ENCODE measurements around the gene KIF18A. TPM values are rescaled to one million over a fixed set of nuclear protein-coding genes. Genes with fewer than 3 reads are reported as not detected.
"Not testable (repeated sequence)": the region's sequence is repeated elsewhere in the genome, so short reads cannot be mapped to it uniquely, and the experiment has no call there.

The KIF18A gene
- total RNA-seq, 1 experiment from 2014 or later = 35.1 TPM

DNA sequence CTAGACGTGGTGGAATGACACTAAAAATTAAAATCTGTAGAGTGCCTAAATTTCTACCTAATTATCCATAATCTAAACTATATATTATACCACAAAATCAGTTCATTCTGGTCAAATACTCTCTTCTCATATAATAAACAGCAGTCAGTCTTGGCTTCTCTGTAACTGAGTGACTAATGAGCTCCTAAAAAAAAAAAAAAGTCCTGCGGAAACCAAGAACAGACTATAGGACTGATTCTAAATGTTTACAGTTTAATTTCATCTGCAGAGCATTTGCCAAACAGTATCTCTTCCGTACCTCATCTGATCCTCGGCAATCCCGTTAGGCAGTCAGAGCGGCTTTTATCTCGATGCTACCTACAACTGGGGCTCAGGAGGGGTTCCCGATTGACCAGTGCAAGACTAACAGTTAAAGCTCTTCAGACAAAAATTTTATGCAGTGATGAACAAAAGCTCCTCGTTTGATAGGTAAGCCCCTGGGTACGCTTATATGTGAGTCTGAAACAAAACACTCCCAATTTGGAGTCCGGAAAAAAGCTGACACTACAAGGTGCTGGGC lies 686 bp downstream of the KIF18A start:
- no peak for DNase-seq (ENCODE audit: extremely low read depth, low read depth)

DNA sequence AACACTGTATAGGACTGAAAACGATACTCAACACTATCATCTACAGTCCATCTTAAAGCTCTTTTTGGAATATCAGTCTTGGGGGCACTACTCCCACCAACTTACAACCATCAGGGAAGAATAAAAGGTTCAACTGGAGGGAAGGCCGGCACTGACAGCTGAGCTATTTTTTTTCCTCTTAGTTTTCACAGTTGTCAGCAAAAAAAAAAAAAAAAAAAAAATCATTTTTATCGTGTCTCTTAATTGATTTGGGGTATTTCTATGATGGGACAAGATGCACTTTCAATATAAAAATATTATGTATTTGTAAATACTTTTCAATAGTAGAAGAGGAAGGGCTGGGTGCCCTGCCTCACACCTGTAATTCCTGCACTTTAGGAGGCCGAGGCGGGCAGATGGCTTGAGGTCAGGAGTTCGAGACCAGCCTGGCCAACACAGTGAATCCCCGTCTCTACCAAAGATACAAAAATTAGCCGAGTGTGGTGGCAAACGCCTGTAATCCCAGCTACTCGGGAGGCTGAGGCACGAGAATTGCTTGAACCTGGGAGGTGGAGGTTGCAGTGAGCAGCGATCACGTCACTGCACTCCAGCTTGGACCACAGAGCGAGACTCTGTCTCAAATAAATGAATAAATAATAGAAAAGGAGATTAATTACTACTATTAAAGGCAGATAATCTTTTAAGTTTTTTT lies 1.5 kb downstream of the KIF18A start:
- DNase-seq (ENCODE audit: extremely low read depth, low read depth) = no peak

DNA sequence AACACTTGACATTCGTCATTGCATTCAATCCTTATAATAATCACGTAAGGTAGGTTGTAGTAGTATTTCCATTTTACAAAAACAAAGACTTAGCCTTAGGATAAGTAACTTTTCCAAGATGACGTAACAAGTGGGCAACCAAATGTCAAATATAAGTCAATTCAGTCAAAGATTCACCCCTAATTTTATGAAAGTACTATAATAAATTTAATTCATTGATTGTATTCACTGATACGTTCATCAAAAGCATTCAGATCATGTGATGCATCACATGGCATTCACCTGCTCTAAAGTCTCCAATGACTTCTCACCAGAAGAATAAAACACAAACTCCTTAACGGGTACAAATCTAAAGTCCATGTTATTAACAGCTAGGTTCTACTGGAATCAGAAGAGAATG lies 2.1 kb downstream of the KIF18A start:
- no peak for DNase-seq (ENCODE audit: extremely low read depth, low read depth)

DNA sequence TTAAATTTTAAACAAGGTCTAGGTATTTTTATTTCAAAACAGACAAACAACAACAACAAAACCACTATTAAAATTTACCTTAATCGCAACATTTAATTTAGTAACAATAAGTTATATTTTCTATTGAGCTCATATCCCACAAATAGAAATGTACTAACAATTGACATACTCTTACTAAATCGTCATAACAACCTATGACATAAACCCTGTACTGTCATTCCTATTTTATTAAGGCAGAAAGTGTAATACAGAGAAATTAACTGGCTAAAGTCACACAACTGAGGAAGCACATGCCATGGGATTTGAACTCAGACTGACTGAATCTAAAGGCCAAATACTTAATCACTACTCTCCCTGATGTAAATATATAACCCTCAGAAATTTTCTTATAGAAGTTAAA lies 3.0 kb downstream of the KIF18A start:
- no peak for DNase-seq (ENCODE audit: extremely low read depth, low read depth)

DNA sequence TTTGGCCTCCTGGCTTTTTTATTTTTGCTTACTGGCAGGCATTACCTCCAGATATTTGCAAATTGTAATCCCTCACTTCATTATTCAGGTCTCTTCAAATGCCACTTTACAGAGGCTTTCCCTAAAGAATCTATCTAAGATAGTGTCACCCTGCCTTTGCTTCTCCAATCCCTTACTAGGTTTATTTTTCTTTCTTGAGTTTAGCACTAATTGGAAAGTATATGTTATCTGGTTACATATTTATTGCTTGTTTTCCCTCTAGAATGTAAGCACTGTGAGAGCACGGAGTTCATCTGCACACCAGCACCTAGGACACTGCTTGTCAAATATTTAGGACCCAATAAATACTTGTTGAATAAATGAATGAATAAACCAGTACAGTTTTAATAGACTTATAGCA lies 3.5 kb downstream of the KIF18A start:
- DNase-seq (ENCODE audit: extremely low read depth, low read depth) = no peak

DNA sequence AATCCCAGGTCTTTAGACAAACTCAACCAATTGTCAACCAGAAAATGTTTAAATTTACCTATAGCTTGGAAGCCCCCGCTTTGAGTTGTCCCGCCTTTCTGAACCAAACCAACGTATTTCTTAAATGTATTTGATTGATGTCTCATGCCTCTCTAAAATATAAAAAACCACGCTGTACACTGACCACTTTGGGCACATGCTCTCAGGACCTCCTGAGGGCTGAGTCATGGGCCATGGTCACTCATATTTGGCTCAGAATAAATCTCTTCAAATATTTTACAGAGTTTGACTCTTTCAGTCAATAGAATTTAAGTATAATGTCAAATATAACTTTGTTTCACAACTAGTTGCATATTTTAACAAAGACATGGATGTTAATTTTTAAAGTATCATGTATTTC lies 5.7 kb downstream of the KIF18A start:
- not testable (repeated sequence) for DNase-seq (ENCODE audit: extremely low read depth, low read depth)

DNA sequence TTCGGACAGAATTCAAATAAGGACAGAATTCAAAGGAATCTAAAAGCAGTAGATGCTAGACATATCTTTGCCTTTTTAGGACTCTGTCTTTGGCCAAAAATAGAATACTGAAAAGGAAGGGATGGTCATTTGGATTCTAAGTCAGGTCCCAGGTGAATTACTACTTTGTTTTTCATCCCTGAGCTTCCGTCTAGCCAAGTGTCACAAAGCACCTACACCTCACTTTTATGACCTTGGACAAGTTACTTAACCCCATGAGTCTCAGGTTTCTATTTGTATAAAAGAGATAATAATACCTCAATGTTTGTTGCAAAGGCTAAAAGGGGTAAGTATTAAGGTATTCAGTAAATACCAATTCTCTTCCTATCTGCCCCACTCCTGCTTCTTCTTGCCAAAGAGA lies 7.3 kb downstream of the KIF18A start:
- no peak for DNase-seq (ENCODE audit: extremely low read depth, low read depth)

DNA sequence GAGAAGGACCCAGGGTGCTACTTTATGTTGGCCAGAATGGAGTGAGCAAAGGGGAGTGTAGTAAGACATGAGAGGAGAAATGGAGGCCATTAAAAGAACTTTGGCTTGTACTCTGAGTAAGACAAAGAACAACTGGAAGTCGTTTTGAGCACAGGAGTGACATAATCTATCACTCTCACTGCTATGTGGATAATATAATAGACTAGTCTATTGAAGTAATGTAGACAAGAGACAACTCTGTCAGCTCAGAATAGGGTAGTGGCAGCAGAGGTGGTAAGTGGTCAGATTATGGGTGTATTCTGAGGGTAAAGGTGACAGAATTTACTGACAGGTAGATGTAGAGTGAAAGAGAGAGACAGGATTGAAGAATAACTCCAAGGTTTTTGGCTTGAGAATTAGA lies 8.2 kb downstream of the KIF18A start:
- DNase-seq (ENCODE audit: extremely low read depth, low read depth) = no peak

DNA sequence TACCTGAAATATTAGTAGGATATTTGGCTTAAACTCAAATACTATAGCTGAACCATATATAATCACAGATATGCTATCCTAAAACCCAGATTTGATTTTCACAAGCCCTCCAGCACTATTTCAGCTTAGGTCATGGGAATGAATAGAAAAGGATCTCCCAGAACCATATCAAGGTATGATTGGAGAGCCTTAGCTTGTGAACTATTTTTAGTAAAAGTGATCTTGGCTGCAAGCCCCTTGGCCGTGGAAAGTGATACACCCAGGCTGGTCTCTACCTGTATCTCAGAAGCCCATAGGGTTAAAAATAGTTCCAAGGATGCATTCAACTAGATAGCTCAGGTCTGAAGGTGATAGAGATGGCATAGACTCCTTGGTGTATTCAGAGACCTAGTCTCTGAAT lies 9.7 kb downstream of the KIF18A start:
- DNase-seq (ENCODE audit: extremely low read depth, low read depth) = no peak

DNA sequence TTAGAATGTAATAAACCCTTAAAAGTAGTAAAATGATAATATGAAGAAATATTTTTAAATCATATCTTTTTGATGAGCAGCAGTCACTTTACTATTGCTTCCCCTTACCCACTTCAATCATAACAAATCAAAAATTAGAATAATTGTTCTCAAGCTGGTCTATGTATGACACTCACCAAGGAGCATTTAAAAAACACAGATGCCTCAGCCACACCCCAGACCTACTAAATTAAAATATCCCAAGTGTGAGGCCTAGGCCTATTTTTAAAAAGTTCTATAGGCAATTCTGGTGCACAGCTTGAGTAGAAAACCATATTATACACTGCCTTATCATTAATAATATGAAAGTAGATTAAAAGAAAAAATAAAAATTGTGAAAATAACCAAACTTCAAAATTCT lies 15.2 kb downstream of the KIF18A start:
- no peak for DNase-seq (ENCODE audit: extremely low read depth, low read depth)

DNA sequence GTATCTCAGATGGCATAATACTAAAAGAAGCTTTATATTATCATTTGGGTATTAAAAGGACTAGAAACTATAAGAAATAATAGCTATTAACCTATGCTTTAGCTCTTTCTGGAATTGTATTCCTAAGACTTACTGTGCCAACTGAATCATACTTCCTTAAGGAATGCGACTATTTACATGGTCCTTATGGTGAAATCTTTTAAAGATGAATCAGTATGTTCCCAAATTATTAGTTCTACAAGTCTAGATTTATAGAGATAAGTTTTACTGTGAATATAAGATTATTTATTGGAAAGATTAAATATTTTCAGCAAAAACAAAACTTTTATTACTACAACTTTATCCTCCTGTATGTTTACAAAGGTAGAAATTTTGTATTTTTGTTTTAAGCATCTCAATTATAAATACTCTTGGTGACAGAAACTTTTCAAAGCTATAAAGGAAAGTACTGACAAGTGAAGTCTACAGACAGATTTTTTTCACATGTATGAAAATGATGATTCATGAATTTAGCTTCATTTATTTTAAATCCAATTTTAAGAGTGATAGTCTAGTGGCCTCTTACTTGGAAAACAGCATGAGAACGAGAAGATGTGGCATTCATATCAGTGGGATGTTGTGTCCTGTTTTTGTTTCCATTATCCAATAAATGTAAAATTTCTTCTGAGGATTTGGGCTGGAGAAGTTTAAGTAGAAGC lies 17.8 kb downstream of the KIF18A start:
- no peak for DNase-seq (ENCODE audit: extremely low read depth, low read depth)

DNA sequence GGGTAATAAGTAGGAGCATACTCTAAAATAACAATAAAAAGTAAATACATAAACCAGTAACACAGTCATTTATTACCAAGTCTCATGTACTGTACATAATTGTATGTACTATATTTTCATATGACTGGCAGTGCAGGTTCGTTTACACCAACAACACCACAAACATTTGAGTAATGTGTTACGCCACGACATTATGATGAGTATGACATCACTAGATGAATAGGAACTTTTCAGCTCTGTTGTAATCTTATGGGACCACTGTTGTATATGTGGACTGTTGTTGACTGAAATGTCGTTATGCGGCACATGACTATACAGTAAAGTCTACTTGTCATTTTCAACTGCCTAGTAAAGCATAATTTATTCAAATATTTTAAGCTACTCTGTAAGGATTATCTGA lies 18.6 kb downstream of the KIF18A start:
- DNase-seq (ENCODE audit: extremely low read depth, low read depth) = no peak

DNA sequence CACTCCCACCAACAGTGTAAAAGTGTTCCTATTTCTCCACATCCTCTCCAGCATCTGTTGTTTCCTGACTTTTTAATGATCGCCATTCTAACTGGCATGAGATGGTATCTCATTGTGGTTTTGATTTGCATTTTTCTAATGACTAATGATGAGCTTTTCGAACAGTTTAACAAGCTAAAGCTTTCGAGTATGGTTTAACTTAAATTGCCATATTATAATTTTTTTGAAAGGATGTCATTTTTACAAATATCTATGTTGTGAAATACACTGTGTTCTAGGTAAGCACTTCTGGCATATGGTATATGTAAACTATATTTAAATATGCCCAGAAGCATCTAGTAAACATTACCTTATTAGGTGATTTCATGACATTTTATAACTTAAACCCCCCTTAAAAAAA lies 20.3 kb downstream of the KIF18A start:
- not testable (repeated sequence) for DNase-seq (ENCODE audit: extremely low read depth, low read depth)

DNA sequence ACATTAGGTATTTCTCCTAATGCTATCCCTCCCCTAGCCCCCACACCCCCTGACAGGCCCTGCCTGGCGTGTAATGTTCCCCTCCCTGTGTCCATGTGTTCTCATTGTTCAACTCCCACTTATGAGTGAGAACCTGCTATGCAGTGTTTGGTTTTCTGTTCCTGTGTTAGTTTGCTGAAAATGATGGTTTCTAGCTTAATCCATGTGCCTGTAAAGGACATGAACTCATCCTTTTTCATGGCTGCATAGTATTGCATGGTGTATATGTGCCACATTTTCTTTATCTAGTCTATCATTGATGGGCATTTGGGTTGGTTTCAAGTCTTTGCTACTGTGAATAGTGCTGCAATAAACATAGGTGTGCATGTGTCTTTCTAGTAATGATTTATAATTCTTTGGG lies 20.8 kb downstream of the KIF18A start:
- DNase-seq (ENCODE audit: extremely low read depth, low read depth) = not testable (repeated sequence)

DNA sequence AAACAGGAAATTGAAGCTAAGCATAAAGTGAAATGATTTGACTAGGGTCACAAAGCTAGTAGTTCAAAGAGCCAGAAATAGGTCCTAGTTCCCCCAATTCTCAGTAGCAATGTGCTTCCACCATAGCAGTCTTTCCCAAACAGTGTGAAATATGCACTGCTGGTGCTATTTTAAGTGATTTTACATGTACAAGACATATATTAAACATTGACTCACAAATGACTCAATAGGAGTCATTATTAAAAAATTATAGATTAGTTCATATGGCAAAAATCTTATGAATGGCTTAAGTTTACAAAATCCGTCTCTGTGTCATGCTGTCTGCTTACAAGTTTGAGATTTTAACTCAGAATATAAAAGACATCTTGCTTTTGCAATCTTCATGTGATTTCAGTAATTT lies 21.4 kb downstream of the KIF18A start:
- DNase-seq (ENCODE audit: extremely low read depth, low read depth) = no peak

DNA sequence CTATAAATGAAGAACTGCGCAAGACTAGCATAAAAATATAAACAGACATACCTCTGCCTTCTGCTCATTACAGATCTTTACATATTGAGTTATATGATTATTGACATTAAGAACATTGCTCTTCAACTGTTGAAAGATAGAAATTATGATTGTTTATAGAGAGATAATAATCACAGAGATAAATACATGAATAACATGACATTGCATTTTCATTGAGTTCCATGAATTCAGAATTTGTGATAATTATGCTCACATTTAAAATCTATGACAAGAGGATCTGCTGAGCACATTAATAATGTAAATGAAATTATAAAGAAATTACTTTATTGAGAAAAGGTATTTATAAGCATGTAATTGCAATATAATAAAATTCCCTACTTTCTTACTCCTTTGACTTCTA lies 24.8 kb downstream of the KIF18A start:
- no peak for DNase-seq (ENCODE audit: extremely low read depth, low read depth)

DNA sequence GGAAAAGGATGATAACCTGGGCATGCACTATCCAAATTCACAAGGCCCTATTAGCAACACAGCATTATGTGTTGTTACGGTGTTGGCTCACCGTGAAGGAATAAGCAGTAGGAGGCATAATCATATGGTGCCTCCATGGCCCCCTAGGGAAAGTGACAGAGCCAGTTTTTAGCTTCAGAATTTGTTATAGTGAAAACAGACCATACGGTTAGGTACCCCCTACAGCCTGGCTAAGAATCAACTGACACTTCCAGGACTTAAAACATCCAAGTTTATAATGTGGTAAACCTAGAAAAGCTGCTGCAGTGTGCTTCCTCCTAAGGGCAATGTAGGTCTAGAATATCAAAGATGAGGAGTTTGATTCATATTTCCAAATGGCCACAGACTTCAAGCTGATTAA lies 30.4 kb downstream of the KIF18A start:
- DNase-seq (ENCODE audit: extremely low read depth, low read depth) = no peak

DNA sequence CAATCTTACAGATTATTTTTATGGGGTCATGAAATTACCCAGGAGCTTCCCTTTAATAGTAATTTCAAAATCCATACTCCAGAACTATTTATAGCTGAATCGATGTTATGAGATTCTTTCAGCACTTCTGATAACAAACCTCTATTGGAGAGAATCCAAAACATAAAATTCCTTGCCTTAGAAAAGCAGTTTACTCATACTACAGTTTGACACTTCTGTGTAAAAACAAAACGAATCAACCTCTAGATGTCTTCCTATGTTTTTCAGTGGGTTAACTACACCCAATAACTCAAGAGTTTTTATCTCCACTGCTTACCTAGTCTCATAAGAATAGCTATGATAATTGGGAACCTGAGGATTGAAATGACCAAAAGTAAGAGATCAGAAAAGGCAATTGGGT lies 35.6 kb downstream of the KIF18A start:
- no peak for DNase-seq (ENCODE audit: extremely low read depth, low read depth)

DNA sequence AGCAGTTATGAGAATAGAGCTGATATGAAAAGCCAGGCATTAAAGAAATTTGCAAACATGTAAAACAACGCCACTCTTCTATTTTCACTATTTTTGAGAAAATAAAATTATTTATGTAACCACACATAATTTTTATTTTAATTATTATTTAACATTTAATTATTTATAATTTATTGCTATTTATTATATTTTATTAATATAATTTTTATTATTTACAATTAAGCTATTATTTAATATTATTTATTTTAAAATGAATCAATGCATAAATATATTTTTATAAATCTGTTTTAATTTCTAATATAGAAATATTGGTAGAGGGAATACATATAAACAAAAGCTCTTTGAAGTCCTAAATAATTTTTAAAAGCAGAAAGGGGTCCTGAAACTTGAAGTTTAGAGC lies 36.7 kb downstream of the KIF18A start:
- DNase-seq (ENCODE audit: extremely low read depth, low read depth) = no peak

DNA sequence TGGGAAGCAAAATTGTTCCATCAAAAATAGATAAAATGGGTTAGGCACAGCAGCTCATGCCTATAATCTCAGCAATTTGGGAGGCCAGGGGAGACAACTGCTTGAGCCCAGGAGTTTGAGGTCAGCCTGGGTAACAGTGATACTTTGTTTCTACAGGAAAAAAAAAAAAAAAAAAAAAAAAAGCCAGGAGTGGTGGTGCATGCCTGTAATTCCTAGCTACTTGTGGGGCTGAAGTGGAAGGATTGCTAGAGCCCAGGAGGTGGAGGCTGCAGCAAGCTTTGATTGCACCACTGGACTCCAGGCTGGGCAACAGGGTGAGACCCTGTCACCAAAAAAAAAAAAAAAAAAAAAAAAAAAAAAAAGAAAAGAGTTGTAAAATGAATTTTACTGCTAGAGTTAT lies 49.6 kb downstream of the KIF18A start:
- DNase-seq (ENCODE audit: extremely low read depth, low read depth) = no peak

DNA sequence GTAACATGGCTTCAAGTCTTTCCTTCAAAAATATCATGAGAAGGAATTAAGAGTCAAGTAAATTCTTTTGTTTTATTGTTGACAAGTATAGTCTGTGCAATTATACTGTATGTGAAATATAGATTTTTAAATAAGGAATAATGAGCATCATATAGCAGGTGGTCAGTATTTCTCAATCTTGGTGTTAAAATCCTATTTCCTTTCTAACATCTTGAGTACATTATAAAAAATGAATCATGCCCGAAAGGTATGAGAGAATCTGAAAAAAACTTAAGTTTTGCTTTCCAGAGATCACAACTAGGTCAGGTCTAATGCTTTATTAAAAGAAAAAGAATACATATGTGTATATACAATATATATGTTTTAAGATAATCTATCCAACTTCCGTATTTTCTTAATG lies 53.1 kb downstream of the KIF18A start:
- DNase-seq (ENCODE audit: extremely low read depth, low read depth) = no peak

Measured in NCI-H460 (cell line).